ENCODE results near the gene MISFA.
"Not testable (repeated sequence)": the region's sequence is repeated elsewhere in the genome, so short reads cannot be mapped to it uniquely, and the experiment has no call there.

MISFA gene

GRCh38 chr11:18599739-18600230 lies at the start of gene MISFA:
Gene MISFA, plus strand, starts transcription at chr11:18599789. Its CDS starts 140 bp downstream, at chr11:18599929.
- no peak for DNase-seq

GRCh38 chr11:18563090-18563730 lies 36.4 kb upstream of the MISFA start:
- no peak for DNase-seq

GRCh38 chr11:18564149-18564548 lies 35.4 kb upstream of the MISFA start:
- DNase-seq = no peak

DNA sequence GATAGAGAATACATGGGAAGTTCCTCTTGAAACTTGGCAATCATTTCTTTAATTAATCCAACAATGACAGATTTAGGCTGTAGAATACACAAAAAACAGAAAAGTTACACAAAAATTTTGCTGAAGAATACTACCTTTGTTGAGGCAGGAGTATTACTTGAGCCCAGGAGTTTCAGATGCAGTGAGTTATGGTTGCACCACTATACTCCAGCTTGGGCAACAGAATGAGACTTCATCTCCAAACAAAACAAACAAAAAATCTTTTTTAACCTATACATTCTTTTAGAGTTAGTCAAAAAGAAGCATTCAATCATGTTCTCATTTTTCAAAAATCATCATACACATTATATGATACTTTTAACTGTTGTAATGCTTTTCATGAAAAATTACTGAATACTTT lies 33.2 kb upstream of the MISFA start:
- DNase-seq = no peak

GRCh38 chr11:18567081-18567480 lies 32.5 kb upstream of the MISFA start:
- no peak for DNase-seq

- DNase-seq = no peak
Measured at GRCh38 chr11:18575361-18575760, 24.2 kb upstream of the MISFA start.

GRCh38 chr11:18578975-18579598 lies 20.5 kb upstream of the MISFA start:
- no peak for DNase-seq

DNA sequence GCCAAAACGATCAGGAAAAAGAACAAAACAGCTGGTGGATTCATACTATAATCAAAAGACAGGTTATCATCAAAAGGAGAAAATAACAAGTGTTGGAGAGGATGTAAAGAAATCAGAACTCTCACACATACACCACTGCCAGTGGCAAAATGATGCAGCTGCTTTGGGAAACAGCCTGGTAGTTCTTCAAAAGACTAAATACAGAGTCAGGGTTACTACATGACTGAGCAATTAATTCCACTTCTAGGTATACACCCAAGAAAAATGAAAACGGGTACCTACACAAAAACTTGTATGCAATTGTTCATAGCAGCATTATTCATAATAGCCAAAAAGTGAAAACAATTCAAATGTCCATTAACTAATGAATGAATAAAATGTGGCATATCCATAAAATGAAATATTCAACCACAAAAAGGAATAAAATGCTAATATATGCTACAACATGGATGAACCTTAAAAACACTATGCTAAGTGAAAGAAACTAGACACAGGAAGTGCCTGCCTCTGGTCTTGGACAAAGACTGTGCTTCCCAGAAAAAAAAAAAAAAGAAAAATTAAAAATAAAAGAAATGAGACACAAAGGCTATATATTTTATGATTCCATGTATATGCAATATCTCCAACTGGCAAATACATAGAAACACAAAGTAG lies 19.3 kb upstream of the MISFA start:
- DNase-seq = no peak

DNA sequence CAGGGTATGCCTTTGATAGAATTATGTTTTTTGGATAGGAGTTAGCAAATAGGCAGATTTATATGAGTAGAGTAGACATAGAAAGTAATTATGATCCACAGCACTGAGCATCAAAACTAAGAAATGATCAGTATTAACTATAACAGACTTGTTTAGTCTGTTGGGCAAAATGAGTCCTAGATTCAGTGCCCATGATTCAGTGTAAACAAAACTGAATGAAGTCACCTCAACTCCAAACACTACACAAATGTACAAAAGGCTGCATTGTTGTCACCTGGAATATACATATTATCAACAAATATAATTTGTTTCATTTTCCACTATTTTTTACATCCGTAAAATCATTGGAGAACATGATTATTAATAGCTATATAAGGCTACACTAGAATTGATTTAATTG lies 17.8 kb upstream of the MISFA start:
- DNase-seq = no peak

- no peak for DNase-seq
Measured at GRCh38 chr11:18588297-18589252, 11.0 kb upstream of the MISFA start, which contains the start of gene UEVLD. Gene UEVLD, minus strand, starts transcription at chr11:18588734. Its CDS starts 80 bp downstream, at chr11:18588654.

- DNase-seq = no peak
Measured at GRCh38 chr11:18590571-18590970, 9.0 kb upstream of the MISFA start.

DNA sequence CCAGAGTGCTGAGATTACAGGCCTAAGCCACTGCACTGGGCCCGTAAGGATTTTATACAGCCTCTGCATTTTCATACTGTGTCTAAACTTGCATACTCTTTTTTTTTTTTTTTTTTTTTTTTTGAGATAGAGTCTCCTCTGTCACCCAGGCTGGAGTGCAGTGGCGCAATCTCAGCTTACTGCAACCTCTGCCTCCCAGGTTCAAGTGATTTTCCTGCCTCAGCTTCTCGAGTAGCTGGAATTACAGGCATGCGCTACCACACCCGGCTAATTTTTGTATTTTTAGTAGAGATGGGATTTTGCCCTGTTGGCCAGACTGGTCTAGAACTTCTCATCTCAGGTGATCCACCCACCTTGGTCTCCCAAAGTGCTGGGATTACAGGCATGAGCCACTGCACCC lies 5.5 kb upstream of the MISFA start:
- DNase-seq = not testable (repeated sequence)

DNA sequence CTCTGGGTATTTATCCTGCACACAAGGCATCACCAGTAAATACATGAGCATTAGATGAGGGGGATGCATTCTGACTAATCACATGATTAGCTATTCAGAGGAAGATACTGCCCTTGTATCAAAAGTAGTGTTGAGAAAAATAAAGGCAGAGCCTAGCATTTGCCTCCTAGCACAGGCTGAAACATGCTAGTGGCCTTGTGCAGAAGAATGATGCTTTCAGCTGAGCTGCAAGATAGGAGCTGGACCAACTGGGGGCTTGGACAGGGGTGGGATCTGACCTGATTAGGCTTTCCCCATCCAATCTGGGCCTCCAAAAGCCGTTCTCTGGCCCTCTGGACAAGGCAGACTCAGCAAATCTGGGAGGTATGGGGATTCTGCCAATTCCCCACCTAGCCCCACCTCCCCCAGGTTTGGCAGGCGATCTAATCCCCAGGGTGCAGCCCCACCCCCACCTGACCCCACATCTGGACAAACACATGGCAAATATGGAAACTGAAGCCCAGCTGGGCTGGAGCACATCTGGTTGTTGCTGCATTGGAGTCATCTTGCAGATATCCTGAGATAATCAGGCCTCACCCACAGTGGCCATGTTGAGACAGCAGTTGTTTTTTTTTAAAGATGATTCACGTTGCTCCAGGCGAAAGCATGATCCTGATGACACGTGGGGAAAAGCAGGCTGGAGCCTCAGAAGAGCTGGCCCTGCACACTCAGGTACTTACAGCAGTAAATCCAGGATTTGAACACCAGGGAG lies 4.4 kb upstream of the MISFA start:
- no peak for DNase-seq

- DNase-seq = no peak
Measured at GRCh38 chr11:18600915-18601569, 1.5 kb downstream of the MISFA start.

GRCh38 chr11:18608376-18608775 lies 8.8 kb downstream of the MISFA start:
- DNase-seq = no peak

GRCh38 chr11:18611196-18611595 lies 11.6 kb downstream of the MISFA start:
- DNase-seq = no peak

GRCh38 chr11:18612394-18612793 lies 12.8 kb downstream of the MISFA start:
- no peak for DNase-seq

DNA sequence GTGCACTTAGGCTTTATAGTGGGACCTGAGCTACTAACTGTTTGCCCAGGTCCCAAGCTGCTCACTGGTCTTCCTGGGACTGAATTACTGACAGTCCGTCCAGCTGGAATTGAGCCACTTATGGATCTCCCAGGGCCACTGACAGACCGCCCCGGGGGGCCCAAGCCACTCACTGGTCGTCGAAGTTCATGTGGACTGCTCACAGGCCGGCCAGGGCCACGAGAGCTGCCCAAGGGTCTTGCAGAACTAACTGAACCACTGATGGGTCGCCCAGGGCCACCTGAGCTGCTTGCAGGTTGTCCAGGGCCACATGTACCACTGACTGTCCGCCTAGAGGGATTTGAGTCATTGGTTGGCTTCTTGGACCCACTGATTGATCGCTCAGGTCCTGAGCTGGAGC lies 15.1 kb downstream of the MISFA start:
- DNase-seq = no peak

- peak; percentile 94 for DNase-seq
Measured at GRCh38 chr11:18615628-18616392, 16.2 kb downstream of the MISFA start.

GRCh38 chr11:18617688-18618341 lies 18.2 kb downstream of the MISFA start:
- DNase-seq = peak; percentile 6
